DND-41 (cell line): ENCODE data around the gene ACTA2.
A peak's percentile ranks its signal among the peaks of the same experiment; 100 is the strongest.

Source experiments
- CTCF ChIP-seq: IDR thresholded peaks from 2 replicates; pipeline ENCODE4 v1.5.1; 2012; ENCODE audit warnings: borderline replicate concordance, low read length, moderate library complexity, mild to moderate bottlenecking; ENCODE audit not compliant: poor library complexity, severe bottlenecking; ENCODE audit errors: extremely low read depth
- EZH2 ChIP-seq: IDR thresholded peaks from 3 replicates; pipeline ENCODE4 v1.6.1; 2012; ENCODE audit warnings: borderline replicate concordance, low read depth, mild to moderate bottlenecking, moderate library complexity, low read length, inconsistent platforms; ENCODE audit not compliant: severe bottlenecking

GRCh38 chr10:88991161-88991898 is 38.8 kb upstream of the ACTA2 start:
- TF ChIP-seq CTCF = peak; percentile 25
- no peak for TF ChIP-seq EZH2
